Central memory CD8-positive, alpha-beta T cell (primary cell): ENCODE data around the gene WDR55.
"Not testable (repeated sequence)": the region's sequence is repeated elsewhere in the genome, so short reads cannot be mapped to it uniquely, and the experiment has no call there.

Experiments
- ATAC-seq: fragments of 150-1000 bp; cut with Tn5 transposase; replicated peaks from 2 replicates; pipeline ENCODE4 v1.10.0; 2022; ENCODE audit warnings: mild to moderate bottlenecking, moderate FRiP score, moderate number of reproducible peaks; ENCODE audit not compliant: poor library complexity, severe bottlenecking; ENCODE audit errors: extremely low read depth
- DNase-seq, 2 donors: peaks; one replicate each; pipeline ENCODE4 v3.0.0; 2021; ENCODE audit warnings: low spot score in 2 of 2
- H3K27ac Mint-ChIP-seq: one replicate; pipeline ENCODE4 v1.8.0; 2022; ENCODE audit warnings: low read depth, mild to moderate bottlenecking, moderate library complexity, mixed read lengths
- H3K27me3 Mint-ChIP-seq: one replicate; pipeline ENCODE4 v1.8.0; 2022; ENCODE audit warnings: mixed read lengths
- H3K36me3 Mint-ChIP-seq: one replicate; pipeline ENCODE4 v1.8.0; 2022; ENCODE audit warnings: mild to moderate bottlenecking, moderate library complexity, mixed read lengths; ENCODE audit not compliant: insufficient read depth
- H3K4me1 Mint-ChIP-seq: one replicate; pipeline ENCODE4 v1.8.0; 2022; ENCODE audit warnings: mixed read lengths
- H3K4me3 Mint-ChIP-seq: one replicate; pipeline ENCODE4 v1.8.0; 2022; ENCODE audit warnings: mild to moderate bottlenecking, moderate library complexity, mixed read lengths
- H3K9me3 Mint-ChIP-seq: one replicate; pipeline ENCODE4 v1.8.0; 2022; ENCODE audit warnings: mixed read lengths

The WDR55 gene

DNA sequence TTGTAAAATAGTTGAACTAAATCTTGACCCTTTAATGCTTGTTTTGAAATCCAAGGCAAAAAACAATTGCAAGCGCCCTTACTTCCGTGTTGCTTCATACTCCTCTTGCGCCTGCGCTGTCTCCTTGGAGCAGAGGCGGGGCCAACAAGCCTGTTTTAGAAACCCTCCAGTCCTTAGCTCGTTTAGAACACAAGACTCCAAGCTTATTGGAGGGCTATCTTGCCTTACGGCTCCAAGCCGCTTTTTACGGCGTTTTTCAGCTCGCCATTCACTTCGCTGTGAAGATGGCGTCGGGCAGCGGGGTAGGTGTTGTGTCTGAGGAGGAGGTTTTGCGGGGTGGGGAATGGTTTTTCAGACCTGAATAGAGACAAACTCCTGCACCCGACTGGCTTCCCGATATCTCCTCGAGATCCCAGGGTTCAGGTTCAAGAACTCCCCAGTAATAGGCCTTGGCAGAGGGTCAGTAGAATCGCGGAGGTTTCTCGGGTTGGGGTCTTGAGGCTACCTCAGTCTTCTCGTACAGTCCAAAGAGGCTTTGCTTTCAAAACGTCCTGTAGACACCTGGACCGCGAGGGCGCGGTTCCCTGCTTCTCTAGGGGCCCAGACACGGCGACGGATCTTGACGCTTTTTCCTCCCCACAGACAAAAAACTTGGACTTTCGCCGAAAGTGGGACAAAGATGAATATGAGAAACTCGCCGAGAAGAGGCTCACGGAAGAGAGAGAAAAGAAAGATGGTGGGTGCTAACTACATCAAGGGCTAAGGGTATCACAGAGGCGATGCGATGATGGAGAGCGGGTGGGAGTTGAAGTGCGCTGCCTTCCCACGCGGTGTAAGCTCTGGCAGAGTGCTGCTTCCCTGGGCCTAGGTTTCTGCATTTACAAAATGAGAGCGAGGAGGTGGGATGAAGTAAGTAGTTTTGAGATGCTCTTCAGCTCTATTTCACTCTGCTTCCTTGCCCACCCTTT is 35.8 kb downstream of the WDR55 start, which contains the start of gene ZMAT2:
TSS of gene ZMAT2 (plus strand) at position 271 of the 968 bp plus-strand sequence. CDS start at position 285, 14 bp downstream.
- Mint-ChIP-seq H3K27ac (peak within 1 kb of the TSS; percentile 97), H3K9me3 (no peaks in the 10 kb centered on the region), H3K4me3 (peak within 1 kb of the TSS; percentile 98), H3K36me3 (peaks cover 71% of the 10 kb centered on the region), H3K27me3 (no peaks in the 10 kb centered on the region), H3K4me1 (peaks cover 28% of the 10 kb centered on the region)
- peak; percentile 97 for ATAC-seq
- DNase-seq = peak; percentile 83 to 90

DNA sequence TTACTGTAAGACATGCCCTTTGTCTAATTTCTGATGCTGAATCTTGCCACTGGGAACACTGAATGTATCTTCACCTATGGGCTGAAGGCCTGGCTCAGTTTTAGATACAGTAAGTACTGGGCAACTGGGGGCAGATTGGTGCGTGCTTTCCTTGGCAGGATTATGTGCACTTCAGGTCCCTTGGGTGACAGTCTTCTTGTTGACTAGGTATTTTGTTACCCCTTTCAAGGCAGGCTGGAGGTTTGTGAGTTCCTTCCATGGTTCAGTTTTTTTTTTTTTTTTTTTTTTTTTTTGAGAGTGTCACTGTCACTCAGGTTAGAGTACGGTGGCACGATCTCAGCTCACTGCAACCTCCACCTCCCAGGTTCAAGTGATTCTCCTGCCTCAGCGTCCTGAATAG is 43.1 kb downstream of the WDR55 start:
- Mint-ChIP-seq H3K9me3 (peaks cover 6% of the 10 kb centered on the region), H3K27ac (no peak overlapping the region), H3K4me3 (no peak overlapping the region), H3K36me3 (peaks cover 59% of the 10 kb centered on the region), H3K27me3 (peaks cover 9% of the 10 kb centered on the region), H3K4me1 (peaks cover 23% of the 10 kb centered on the region)
- ATAC-seq = no peak
- DNase-seq = no peak

DNA sequence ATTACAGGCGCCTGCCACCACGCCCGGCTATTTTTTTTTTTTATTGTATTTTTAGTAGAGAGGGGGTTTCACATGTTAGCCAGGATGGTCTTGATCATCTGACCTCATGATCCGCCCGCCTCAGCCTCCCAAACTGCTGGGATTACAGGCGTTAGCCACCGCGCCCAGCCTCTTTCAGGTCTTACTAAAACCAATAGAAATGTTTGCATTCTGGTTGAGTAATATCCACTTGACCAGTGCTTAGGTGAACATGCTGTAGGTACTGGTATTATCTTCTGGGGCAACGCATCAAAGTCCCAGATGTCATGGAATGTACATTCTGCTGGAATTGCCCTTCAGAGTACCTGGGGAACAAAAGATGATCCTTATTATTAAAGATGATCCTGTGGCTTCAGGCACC is 44.1 kb downstream of the WDR55 start:
- not testable (repeated sequence) for ATAC-seq, H3K9me3 Mint-ChIP-seq, H3K27me3 Mint-ChIP-seq, DNase-seq
- Mint-ChIP-seq H3K27ac (peak overlapping the region; percentile 100), H3K4me1 (peaks cover 23% of the 10 kb centered on the region), H3K4me3 (peak overlapping the region; percentile 100), H3K36me3 (peaks cover 51% of the 10 kb centered on the region)

DNA sequence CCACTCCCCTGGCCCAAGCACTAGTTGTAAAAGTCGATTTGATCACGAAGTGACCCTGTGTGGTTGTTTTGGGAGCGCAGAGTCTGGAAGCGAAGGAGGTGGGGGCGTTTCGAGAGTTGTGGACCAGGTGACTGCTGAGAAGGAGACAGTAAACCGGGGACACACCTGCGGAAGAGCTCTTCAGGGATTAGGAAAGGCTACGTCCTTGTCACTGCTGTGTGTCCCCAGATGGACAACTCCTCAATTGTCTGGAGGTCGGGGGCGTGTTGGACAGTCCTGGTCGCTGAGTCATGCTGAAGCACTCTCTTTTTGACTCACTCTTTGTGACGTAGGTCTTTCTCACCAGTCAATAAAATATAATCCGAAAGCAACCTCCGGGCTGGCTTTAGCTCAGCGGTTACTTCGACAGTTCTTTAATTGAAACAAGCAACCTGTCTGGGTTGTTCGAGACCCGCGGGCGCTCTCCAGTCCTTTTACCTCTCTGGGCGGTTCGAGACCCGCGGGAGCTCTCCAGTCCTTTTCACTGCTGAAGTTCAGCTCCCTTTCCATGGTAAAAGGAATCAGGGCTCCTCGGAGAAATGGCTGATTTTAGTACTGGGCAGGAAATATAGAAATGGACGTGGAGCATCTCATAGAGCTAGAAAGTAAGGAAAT is 46.3 kb downstream of the WDR55 start:
- H3K4me1 Mint-ChIP-seq = peaks cover 23% of the 10 kb centered on the region
- peak; percentile 80 for ATAC-seq
- peaks cover 9% of the 10 kb centered on the region for H3K27me3 Mint-ChIP-seq

DNA sequence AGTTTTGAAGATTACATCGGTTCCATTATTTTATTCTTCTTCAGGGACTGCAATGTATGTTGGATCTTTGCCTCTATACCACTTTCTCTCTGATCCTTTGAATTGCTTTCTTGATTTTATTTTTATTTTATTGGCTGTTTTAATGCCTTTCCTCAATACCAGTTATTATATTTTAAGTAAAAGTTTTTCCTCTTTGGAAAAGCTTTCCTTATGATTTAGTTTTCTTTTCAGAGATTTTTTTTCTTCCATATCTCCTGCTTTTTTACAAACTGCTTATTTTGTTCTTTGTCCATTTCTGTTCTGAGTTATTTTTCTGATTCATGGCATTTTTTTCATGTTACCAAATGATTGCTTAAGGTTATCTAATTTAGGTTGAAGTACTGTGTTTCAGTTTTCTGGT is 47.1 kb downstream of the WDR55 start:
- ATAC-seq (no peak), DNase-seq (no peak)
- Mint-ChIP-seq H3K9me3 (peaks cover 6% of the 10 kb centered on the region), H3K4me1 (peaks cover 23% of the 10 kb centered on the region), H3K36me3 (peaks cover 26% of the 10 kb centered on the region), H3K27me3 (peaks cover 9% of the 10 kb centered on the region), H3K4me3 (peak overlapping the region; percentile 100), H3K27ac (peak overlapping the region; percentile 100)

More for the DNA sequence above, 46.3 kb downstream of the WDR55 start:
- Mint-ChIP-seq H3K36me3 (peaks cover 34% of the 10 kb centered on the region), H3K4me3 (peak overlapping the region; percentile 100), H3K27ac (peak overlapping the region; percentile 100), H3K9me3 (peaks cover 6% of the 10 kb centered on the region)
- DNase-seq = peak; percentile 80 to 92

DNA sequence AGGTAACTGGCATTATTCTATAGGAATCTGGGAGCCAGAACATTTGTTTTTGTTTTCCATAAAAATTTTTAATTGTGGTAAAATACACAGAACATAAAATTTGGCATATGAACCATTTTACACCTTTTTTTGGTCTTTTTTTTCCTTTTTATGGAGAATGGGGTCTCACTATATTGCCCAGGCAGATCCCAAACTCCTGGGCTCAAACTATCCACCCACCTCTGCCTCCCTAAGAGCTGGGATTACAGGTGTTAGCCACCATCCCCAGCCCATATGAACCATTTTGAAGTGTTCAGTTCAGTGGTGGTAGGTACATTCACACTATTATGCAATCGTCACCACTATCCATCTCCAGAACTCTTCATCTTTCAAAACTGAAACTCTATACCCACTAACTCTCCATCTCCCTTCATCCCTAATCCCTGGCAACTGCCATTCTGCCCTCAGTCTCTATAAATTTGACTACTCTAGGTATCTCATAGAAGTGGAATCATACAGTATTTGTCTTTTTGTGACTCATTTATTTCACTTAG is 48.9 kb downstream of the WDR55 start:
- Mint-ChIP-seq H3K4me3 (no peak overlapping the region), H3K4me1 (peaks cover 23% of the 10 kb centered on the region), H3K27ac (no peak overlapping the region), H3K36me3 (peaks cover 28% of the 10 kb centered on the region), H3K9me3 (peaks cover 6% of the 10 kb centered on the region), H3K27me3 (peaks cover 9% of the 10 kb centered on the region)
- no peak for ATAC-seq
- no peak for DNase-seq

DNA sequence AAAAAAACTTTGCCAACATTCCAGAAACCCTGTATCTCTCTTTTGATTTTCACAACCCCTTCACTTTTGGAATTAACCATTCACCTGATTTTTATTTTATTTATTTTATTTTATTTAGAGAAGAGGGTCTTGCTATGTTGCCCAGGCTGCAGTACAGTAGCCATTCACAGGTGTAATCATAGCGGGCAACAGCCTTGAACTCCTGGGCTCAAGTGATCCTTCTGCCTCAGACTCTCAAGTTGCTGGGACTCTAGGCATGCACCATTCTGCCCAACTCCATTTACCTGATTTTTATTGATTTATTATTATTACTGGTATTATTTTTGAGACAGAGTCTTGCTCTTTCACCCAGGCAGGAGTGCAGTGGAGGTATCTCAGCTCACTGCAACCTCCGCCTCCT is 51.5 kb downstream of the WDR55 start:
- not testable (repeated sequence) for H3K4me3 Mint-ChIP-seq, DNase-seq

DNA sequence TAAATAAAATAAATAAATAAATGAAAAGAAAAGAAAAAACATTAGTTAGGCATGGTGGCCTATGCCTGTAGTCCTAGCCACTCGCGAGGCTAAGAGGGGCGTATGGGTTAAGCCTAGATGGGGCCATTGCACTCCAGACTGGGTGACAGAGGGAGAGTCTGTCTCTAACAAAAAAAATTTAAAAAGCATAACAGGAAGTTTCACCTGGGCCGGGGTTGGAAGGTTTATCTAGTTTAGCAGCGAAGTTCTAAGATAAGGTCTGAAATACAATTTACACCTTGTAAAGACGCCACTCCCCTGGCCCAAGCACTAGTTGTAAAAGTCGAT is 53.5 kb downstream of the WDR55 start:
- Mint-ChIP-seq H3K27ac (no peak overlapping the region), H3K4me1 (no peaks in the 10 kb centered on the region), H3K27me3 (peaks cover 5% of the 10 kb centered on the region), H3K4me3 (no peak overlapping the region), H3K36me3 (peaks cover 7% of the 10 kb centered on the region), H3K9me3 (no peaks in the 10 kb centered on the region)
- ATAC-seq (no peak), DNase-seq (no peak)

More for the DNA sequence above, 51.5 kb downstream of the WDR55 start:
- peaks cover 13% of the 10 kb centered on the region for H3K36me3 Mint-ChIP-seq
- H3K9me3 Mint-ChIP-seq, H3K27me3 Mint-ChIP-seq, H3K27ac Mint-ChIP-seq, H3K4me1 Mint-ChIP-seq, ATAC-seq: not testable (repeated sequence)

DNA sequence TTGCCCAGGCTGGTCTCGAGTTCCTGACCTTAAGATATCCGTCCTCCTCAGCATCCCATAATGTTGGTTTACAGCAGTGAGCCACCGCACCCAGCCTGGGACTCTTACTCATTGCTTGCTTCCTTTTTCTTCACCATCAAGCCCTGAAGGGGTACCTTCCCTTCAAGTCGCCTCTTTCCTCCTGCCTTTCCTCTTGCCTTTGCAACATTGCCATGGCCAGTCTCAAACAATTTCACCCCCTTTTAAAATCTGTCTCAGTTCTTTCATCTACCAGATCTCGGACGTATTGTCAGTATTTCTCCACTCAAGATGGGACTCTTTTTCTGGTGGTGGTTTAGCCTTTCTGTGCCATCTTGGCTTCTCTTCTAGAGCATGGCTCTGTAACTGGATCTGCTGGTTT is 56.0 kb downstream of the WDR55 start:
- peaks cover 11% of the 10 kb centered on the region for H3K27me3 Mint-ChIP-seq
- H3K4me1 Mint-ChIP-seq, H3K4me3 Mint-ChIP-seq: not testable (repeated sequence)

DNA sequence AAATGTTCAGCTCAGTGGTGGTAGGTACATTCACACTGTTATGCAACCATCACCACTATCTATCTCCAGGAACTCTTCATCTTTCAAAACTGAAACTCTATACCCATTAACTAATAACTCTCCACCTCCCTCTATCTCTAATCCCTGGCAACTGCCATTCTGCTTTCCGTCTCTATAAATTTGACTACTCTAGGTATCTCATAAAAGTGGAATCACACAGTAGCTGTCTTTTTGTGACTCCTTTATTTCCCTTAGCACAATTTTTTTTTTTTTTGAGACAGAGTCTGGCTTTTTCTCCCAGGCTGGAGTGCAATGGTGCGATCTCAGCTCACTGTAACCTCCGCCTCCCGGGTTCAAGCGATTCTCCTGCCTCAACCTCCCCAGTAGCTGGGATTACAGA is 56.7 kb downstream of the WDR55 start:
- H3K9me3 Mint-ChIP-seq, H3K27ac Mint-ChIP-seq, ATAC-seq, DNase-seq, H3K4me3 Mint-ChIP-seq, H3K4me1 Mint-ChIP-seq: not testable (repeated sequence)
- Mint-ChIP-seq H3K36me3 (peaks cover 17% of the 10 kb centered on the region), H3K27me3 (peaks cover 16% of the 10 kb centered on the region)

More for the DNA sequence above, 56.0 kb downstream of the WDR55 start:
- not testable (repeated sequence) for H3K9me3 Mint-ChIP-seq, H3K27ac Mint-ChIP-seq, ATAC-seq, DNase-seq
- H3K36me3 Mint-ChIP-seq = peaks cover 11% of the 10 kb centered on the region
